Calu3 (cell line): ENCODE measurements around the gene MCC. TPM values are rescaled to one million over a fixed set of nuclear protein-coding genes. Genes with fewer than 3 reads are reported as not detected.

Experiments
- BruUV-seq: library from RNA; stranded (reverse); fragments of 400-500 nt; replicated peaks from 2 replicates; lab custom pipeline; 2021; lab: Mats Ljungman, UMichigan
- CTCF ChIA-PET: fragments of 300-600 bp; sonication (Branson Sonifier 250); formaldehyde crosslinking; loops from one replicate; lab custom pipeline; 2022; ENCODE audit warnings: antibody characterized with exemption; lab: Charles Lee
- DNase-seq: peaks from one replicate; pipeline ENCODE4 v3.0.0; 2022
- H3K27ac Mint-ChIP-seq: one replicate; pipeline ENCODE4 v1.8.0; 2022; ENCODE audit warnings: mixed read lengths; ENCODE audit not compliant: unreplicated experiment
- H3K27me3 Mint-ChIP-seq: one replicate; pipeline ENCODE4 v1.8.0; 2022; ENCODE audit warnings: mixed read lengths; ENCODE audit not compliant: unreplicated experiment
- H3K36me3 Mint-ChIP-seq: one replicate; pipeline ENCODE4 v1.8.0; 2022; ENCODE audit warnings: mild to moderate bottlenecking, moderate library complexity, mixed read lengths; ENCODE audit not compliant: insufficient read depth, unreplicated experiment
- H3K4me1 Mint-ChIP-seq: one replicate; pipeline ENCODE4 v1.8.0; 2022; ENCODE audit warnings: mild to moderate bottlenecking, low read depth, mixed read lengths; ENCODE audit not compliant: unreplicated experiment
- H3K4me3 Mint-ChIP-seq: one replicate; pipeline ENCODE4 v1.8.0; 2022; ENCODE audit warnings: mild to moderate bottlenecking, low read depth, moderate library complexity, mixed read lengths; ENCODE audit not compliant: unreplicated experiment
- H3K9me3 Mint-ChIP-seq: one replicate; pipeline ENCODE4 v1.8.0; 2022; ENCODE audit warnings: low read depth, mixed read lengths; ENCODE audit not compliant: unreplicated experiment
- CTCF ChIP-seq: fragments of 200-600 bp; IDR thresholded peaks from one replicate; pipeline ENCODE4 v1.8.0; 2022; ENCODE audit warnings: antibody characterized with exemption; ENCODE audit not compliant: unreplicated experiment
- intact Hi-C: fragments of 100-400 bp; cut with micrococcal nuclease; formaldehyde crosslinking; loops from one replicate; pipeline ENCODE4 v1.10.0; 2022; ENCODE audit not compliant: unreplicated experiment
- total RNA-seq: library from RNA; stranded (reverse); gene quantifications from 2 replicates; pipeline ENCODE4 v1.2.3, GENCODE V29; 2022

The MCC gene
- total RNA-seq, 1 experiment from 2014 or later: 2.8 TPM

DNA sequence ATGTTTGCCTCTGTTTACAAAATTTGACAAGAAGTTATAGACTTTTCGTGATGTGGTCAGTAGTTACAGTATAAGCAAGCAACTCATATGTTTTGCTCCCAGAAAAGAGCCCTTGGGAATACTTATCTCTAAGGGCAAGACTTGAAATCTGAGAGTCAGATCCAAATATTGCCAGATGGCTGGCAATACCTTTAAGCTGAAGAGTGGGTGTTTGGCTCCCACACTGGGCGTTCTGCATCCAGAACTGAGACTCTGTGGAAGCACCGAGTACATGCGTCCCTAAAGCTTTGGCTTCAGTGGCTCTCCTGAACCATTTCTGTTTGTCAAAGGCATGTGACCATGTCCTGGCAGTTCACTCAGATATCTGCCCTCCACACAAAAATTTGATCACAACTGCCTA lies 317.5 kb downstream of the MCC start:
- no peak overlapping the region for H3K4me3 Mint-ChIP-seq
- intact Hi-C loops: no loop called here
- TF ChIP-seq CTCF: no peak
- peaks cover 7% of the 10 kb centered on the region for H3K4me1 Mint-ChIP-seq
- no peak for DNase-seq
- no peak overlapping the region for H3K27ac Mint-ChIP-seq
- peaks cover 45% of the 10 kb centered on the region for H3K27me3 Mint-ChIP-seq
- no peaks in the 10 kb centered on the region for H3K36me3 Mint-ChIP-seq
- no peaks in the 10 kb centered on the region for H3K9me3 Mint-ChIP-seq
- BruUV-seq: no TSS peak
- CTCF ChIA-PET: no interaction called here

DNA sequence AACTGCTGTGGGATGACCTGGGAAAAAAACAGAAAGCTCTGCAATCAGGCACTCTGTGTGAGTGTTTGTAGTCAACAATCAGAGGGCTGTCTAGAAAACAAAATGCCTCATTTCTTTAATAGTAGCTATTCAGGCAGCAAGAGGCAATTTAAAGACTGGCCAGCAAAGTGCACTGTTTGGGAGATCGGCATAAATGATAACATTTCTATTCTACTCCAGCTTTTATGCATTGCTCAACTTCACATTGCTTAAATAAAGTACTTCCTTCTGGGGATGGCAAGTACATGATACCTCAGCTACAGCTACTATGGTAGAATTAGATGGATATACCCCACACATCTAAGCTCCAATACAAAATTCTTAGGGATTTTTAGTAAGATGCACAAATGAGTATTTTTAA lies 318.5 kb downstream of the MCC start:
- TF ChIP-seq CTCF: no peak
- H3K4me1 Mint-ChIP-seq: peaks cover 7% of the 10 kb centered on the region
- H3K36me3 Mint-ChIP-seq: no peaks in the 10 kb centered on the region
- peaks cover 45% of the 10 kb centered on the region for H3K27me3 Mint-ChIP-seq
- no peak overlapping the region for H3K4me3 Mint-ChIP-seq
- H3K9me3 Mint-ChIP-seq: no peaks in the 10 kb centered on the region
- DNase-seq: no peak
- BruUV-seq: no TSS peak
- intact Hi-C loops: no loop called here
- H3K27ac Mint-ChIP-seq: no peak overlapping the region
- CTCF ChIA-PET: no interaction called here

- intact Hi-C loops: no loop called here
- peaks cover 43% of the 10 kb centered on the region for H3K27me3 Mint-ChIP-seq
- H3K36me3 Mint-ChIP-seq: peaks cover under 1% of the 10 kb centered on the region
- H3K4me1 Mint-ChIP-seq: peaks cover 20% of the 10 kb centered on the region
- CTCF ChIA-PET: no interaction called here
- no peak for TF ChIP-seq CTCF
- no peak for DNase-seq
- BruUV-seq: no TSS peak
- no peak overlapping the region for H3K4me3 Mint-ChIP-seq
- no peak overlapping the region for H3K27ac Mint-ChIP-seq
- no peaks in the 10 kb centered on the region for H3K9me3 Mint-ChIP-seq
These were observed 320.3 kb downstream of the MCC start for GRCh38 chr5:113167985-113168384.

DNA sequence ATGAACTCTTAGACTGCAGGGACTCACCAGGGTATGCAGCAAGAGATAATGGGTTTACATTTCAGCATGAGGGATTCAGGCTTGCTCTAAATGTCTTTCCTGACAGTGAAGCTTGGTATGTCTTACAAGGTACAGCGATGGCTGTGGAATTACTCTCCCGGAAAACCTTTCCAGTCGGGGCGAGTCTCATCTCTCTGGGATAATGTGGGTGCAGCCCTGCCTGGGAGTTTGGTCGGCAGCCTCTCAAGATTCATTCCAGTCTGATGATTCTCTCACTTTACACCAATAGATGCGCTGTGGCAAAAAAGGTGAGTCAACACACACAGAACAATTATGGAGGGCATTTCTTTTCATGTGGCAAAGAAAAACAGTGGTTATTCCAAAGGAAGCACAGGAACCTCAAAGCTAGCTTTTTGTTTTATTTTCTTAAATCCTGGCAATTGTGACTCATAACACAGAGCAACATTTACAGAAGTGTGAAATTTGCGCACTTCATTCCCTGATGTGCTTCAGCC lies 321.3 kb downstream of the MCC start:
- CTCF ChIA-PET: interaction anchor here (0.5 kb wide), 1 partner anchor 174 kb away, joined by 3 read pairs; no protein-coding TSS in a partner anchor
- Mint-ChIP-seq H3K27ac (no peak overlapping the region), H3K4me1 (peaks cover 27% of the 10 kb centered on the region), H3K9me3 (no peaks in the 10 kb centered on the region), H3K36me3 (peaks cover 5% of the 10 kb centered on the region), H3K27me3 (peaks cover 35% of the 10 kb centered on the region), H3K4me3 (no peak overlapping the region)
- TF ChIP-seq CTCF: no peak
- BruUV-seq: no TSS peak
- DNase-seq: no peak
- intact Hi-C loops: no loop called here
